Lung microvascular endothelial cell (primary cell): ENCODE measurements around the gene CHD1. TPM values are rescaled to one million over a fixed set of nuclear protein-coding genes. Genes with fewer than 3 reads are reported as not detected.

ENCODE experiments used
- DNase-seq, 2 donors: peaks; one replicate each; pipeline versions ENCODE4 v3.0.0 to v3.0.0-alpha.2; 2010; ENCODE audit warnings: low read depth in 2 of 2
- total RNA-seq: library from RNA; depleted of rRNA; stranded (reverse); fragments of >200 nt; gene quantifications from 2 replicates; pipeline ENCODE4 v1.2.1, GENCODE V29; 2014

Gene CHD1
- total RNA-seq, 1 donor from 2014 or later, result 47.8 TPM

- no peak for DNase-seq
Observed at GRCh38 chr5:98936948-98937715, 8.3 kb upstream of the CHD1 start.

- DNase-seq, result no peak
Observed at GRCh38 chr5:98935206-98935605, 6.4 kb upstream of the CHD1 start.

GRCh38 chr5:98934546-98934945 is 5.7 kb upstream of the CHD1 start:
- DNase-seq, result no peak

- DNase-seq, result no peak
Observed at GRCh38 chr5:98933445-98934072, 4.8 kb upstream of the CHD1 start.

GRCh38 chr5:98930972-98931762 is 2.4 kb upstream of the CHD1 start:
- DNase-seq, result no peak

GRCh38 chr5:98929710-98930298 is 997 bp upstream of the CHD1 start:
- DNase-seq, result peak; percentile 13 to 47

GRCh38 chr5:98927989-98928872 is 576 bp downstream of the CHD1 start:
- peak; percentile 67 to 68 for DNase-seq

GRCh38 chr5:98927242-98927988 is 1.4 kb downstream of the CHD1 start:
- peak; percentile 49 to 86 for DNase-seq

GRCh38 chr5:98923966-98924365 is 4.8 kb downstream of the CHD1 start:
- no peak for DNase-seq

- DNase-seq, result no peak
Observed at GRCh38 chr5:98921947-98922505, 6.8 kb downstream of the CHD1 start.

GRCh38 chr5:98917433-98917832 is 11.4 kb downstream of the CHD1 start:
- no peak for DNase-seq

- DNase-seq, result no peak
Observed at GRCh38 chr5:98916540-98916939, 12.3 kb downstream of the CHD1 start.

GRCh38 chr5:98913911-98914310 is 14.9 kb downstream of the CHD1 start:
- no peak for DNase-seq

- DNase-seq, result peak in 1 of 2 donors; percentile 38
Observed at GRCh38 chr5:98911280-98912040, 17.3 kb downstream of the CHD1 start.

GRCh38 chr5:98909363-98909762 is 19.4 kb downstream of the CHD1 start:
- no peak for DNase-seq

GRCh38 chr5:98907951-98908350 is 20.9 kb downstream of the CHD1 start:
- no peak for DNase-seq

- no peak for DNase-seq
Observed at GRCh38 chr5:98906756-98907355, 22.0 kb downstream of the CHD1 start.

GRCh38 chr5:98905857-98906688 is 22.7 kb downstream of the CHD1 start:
- peak; percentile 55 to 68 for DNase-seq
